ENCODE results near the gene SEPTIN8.

The SEPTIN8 gene

GRCh38 chr5:132754111-132754510 is 22.9 kb downstream of the SEPTIN8 start:
- Histone ChIP-seq H3K4me3 (ENCODE audit: low read length, poor library complexity, severe bottlenecking) (no peak overlapping the region), H4K20me1 (ENCODE audit: insufficient read depth, low read length, poor library complexity, severe bottlenecking) (no peaks in the 10 kb centered on the region), H3K27me3 (ENCODE audit: insufficient read depth, low read length, poor library complexity, severe bottlenecking) (no peaks in the 10 kb centered on the region), H2AFZ (ENCODE audit: low read length) (no peak overlapping the region), H3K4me2 (ENCODE audit: low read depth, low read length, poor library complexity, severe bottlenecking) (no peak overlapping the region), H3K36me3 (ENCODE audit: insufficient read depth, low read length) (no peaks in the 10 kb centered on the region), H3F3A (ENCODE audit: low read depth) (no peaks in the 10 kb centered on the region), H3K4me1 (ENCODE audit: insufficient read depth, low read length, poor library complexity, severe bottlenecking) (peaks cover 11% of the 10 kb centered on the region), H3K9me3 (ENCODE audit: insufficient read depth, low read depth, low read length) (no peaks in the 10 kb centered on the region), H3K9ac (ENCODE audit: low read depth, low read length, poor library complexity, severe bottlenecking) (no peak overlapping the region), H3K79me2 (ENCODE audit: insufficient read depth, low read length) (no peaks in the 10 kb centered on the region), H3K9me2 (replicated peaks; ENCODE audit: low read depth, low read length) (no peaks in the 10 kb centered on the region)
- TF ChIP-seq EZH2phosphoT487 (IDR thresholded peaks at IDR 0.05; ENCODE audit: borderline replicate concordance) (no peak), CTCF (conservative IDR thresholded peaks at IDR 0.05; ENCODE audit: low read length) (no peak)

- H3K9ac ChIP-seq (ENCODE audit: low read depth, low read length, poor library complexity, severe bottlenecking) = no peak overlapping the region
Observed at GRCh38 chr5:132753135-132753987, 23.7 kb downstream of the SEPTIN8 start.

GRCh38 chr5:132752581-132753125 is 24.4 kb downstream of the SEPTIN8 start:
- Histone ChIP-seq H3K4me3 (ENCODE audit: low read length, poor library complexity, severe bottlenecking) (no peak overlapping the region), H2AFZ (ENCODE audit: low read length) (no peak overlapping the region), H3K79me2 (ENCODE audit: insufficient read depth, low read length) (no peaks in the 10 kb centered on the region), H3K9me2 (replicated peaks; ENCODE audit: low read depth, low read length) (no peaks in the 10 kb centered on the region), H4K20me1 (ENCODE audit: insufficient read depth, low read length, poor library complexity, severe bottlenecking) (no peaks in the 10 kb centered on the region), H3K27me3 (ENCODE audit: insufficient read depth, low read length, poor library complexity, severe bottlenecking) (no peaks in the 10 kb centered on the region), H3F3A (ENCODE audit: low read depth) (no peaks in the 10 kb centered on the region), H3K9ac (ENCODE audit: low read depth, low read length, poor library complexity, severe bottlenecking) (no peak overlapping the region), H3K4me2 (ENCODE audit: low read depth, low read length, poor library complexity, severe bottlenecking) (no peak overlapping the region), H3K9me3 (ENCODE audit: insufficient read depth, low read depth, low read length) (no peaks in the 10 kb centered on the region), H3K4me1 (ENCODE audit: insufficient read depth, low read length, poor library complexity, severe bottlenecking) (peaks cover 11% of the 10 kb centered on the region), H3K36me3 (ENCODE audit: insufficient read depth, low read length) (no peaks in the 10 kb centered on the region)
- TF ChIP-seq EZH2phosphoT487 (IDR thresholded peaks at IDR 0.05; ENCODE audit: borderline replicate concordance) (no peak), CTCF (conservative IDR thresholded peaks at IDR 0.05; ENCODE audit: low read length) (no peak)

More at GRCh38 chr5:132753135-132753987, 23.7 kb downstream of the SEPTIN8 start:
- H3K4me3 ChIP-seq (ENCODE audit: low read length, poor library complexity, severe bottlenecking) = no peak overlapping the region
- no peaks in the 10 kb centered on the region for H3K9me3 ChIP-seq (ENCODE audit: insufficient read depth, low read depth, low read length)
- no peaks in the 10 kb centered on the region for H4K20me1 ChIP-seq (ENCODE audit: insufficient read depth, low read length, poor library complexity, severe bottlenecking)
- no peak for TF ChIP-seq CTCF (conservative IDR thresholded peaks at IDR 0.05; ENCODE audit: low read length)
- no peak overlapping the region for H2AFZ ChIP-seq (ENCODE audit: low read length)
- H3K4me1 ChIP-seq (ENCODE audit: insufficient read depth, low read length, poor library complexity, severe bottlenecking) = peaks cover 11% of the 10 kb centered on the region
- H3K4me2 ChIP-seq (ENCODE audit: low read depth, low read length, poor library complexity, severe bottlenecking) = no peak overlapping the region
- H3K27me3 ChIP-seq (ENCODE audit: insufficient read depth, low read length, poor library complexity, severe bottlenecking) = no peaks in the 10 kb centered on the region
- H3K9me2 ChIP-seq (replicated peaks; ENCODE audit: low read depth, low read length) = no peaks in the 10 kb centered on the region
- no peaks in the 10 kb centered on the region for H3K36me3 ChIP-seq (ENCODE audit: insufficient read depth, low read length)
- no peaks in the 10 kb centered on the region for H3F3A ChIP-seq (ENCODE audit: low read depth)
- no peaks in the 10 kb centered on the region for H3K79me2 ChIP-seq (ENCODE audit: insufficient read depth, low read length)
